ENCODE measurements around the gene C2orf80. TPM values are rescaled to one million over a fixed set of nuclear protein-coding genes. Genes with fewer than 3 reads are reported as not detected.

C2orf80 gene
- total and polyA plus RNA-seq, 2 donors (not counting 3 experiments of a cell fraction or from before 2014, with no cell fraction given): not detected

DNA sequence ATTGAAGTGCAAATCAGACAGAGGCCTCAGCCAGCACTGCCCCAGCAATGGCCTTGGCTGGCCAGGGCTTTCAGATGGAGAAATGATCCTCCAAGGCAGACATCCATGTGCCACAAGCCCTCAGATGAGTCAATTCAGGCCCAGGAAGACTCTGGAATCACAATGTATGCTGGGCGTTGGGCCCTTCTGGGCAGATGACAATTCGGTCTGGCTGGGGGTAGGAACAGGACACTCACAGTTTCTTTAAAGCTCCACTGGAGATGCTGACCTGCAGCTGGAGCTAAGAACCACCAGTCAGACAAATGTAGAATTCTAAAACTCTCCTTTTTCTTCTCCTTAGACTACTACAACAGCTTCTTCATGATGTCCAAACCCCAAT is 53.1 kb downstream of the C2orf80 start:
- Histone ChIP-seq H3K9me3 (replicated peaks; ENCODE audit: control insufficient read depth, insufficient read depth, low read length) (no peaks in the 10 kb centered on the region), H3K9me1 (replicated peaks; ENCODE audit: control insufficient read depth, extremely low read depth, insufficient read depth, low read length) (no peaks in the 10 kb centered on the region), H3K79me2 (ENCODE audit: control insufficient read depth, insufficient read depth, low read length) (no peaks in the 10 kb centered on the region), H2AFZ (ENCODE audit: low read depth, low read length) (no peak overlapping the region), H3K36me3 (ENCODE audit: control insufficient read depth in 2 of 2, extremely low read depth in 1 of 2, insufficient read depth in 2 of 2, low read length in 2 of 2) (no peaks in the 10 kb centered on the region), H3K4me2 (ENCODE audit: insufficient read depth, low read length) (no peak overlapping the region), H3K27me3 (ENCODE audit: control insufficient read depth in 2 of 2, insufficient read depth in 2 of 2, low read length in 2 of 2) (no peaks in the 10 kb centered on the region), H3K4me3 (replicated peaks in 1 of 3; ENCODE audit: insufficient read depth in 1 of 3, low read depth in 1 of 3, low read length in 3 of 3) (no peak overlapping the region), H4K20me1 (replicated peaks; ENCODE audit: control insufficient read depth, extremely low read depth, insufficient read depth, low read length) (no peaks in the 10 kb centered on the region), H3K9ac (replicated peaks; ENCODE audit: extremely low read depth, insufficient read depth, low read length) (no peak overlapping the region), H3K4me1 (ENCODE audit: control insufficient read depth, extremely low read depth, insufficient read depth, low read length) (no peaks in the 10 kb centered on the region), H3K27ac (ENCODE audit: insufficient read depth, low read depth, low read length) (no peak overlapping the region)
- dilution Hi-C loops (cut with MboI; ENCODE audit: extremely low pct_ligation_motif_present, low sequenced_read_pairs) (no loop called here), intact Hi-C loops (cut with micrococcal nuclease) (no loop called here)
- ChIA-PET CTCF (no interaction called here), POLR2A (no interaction called here)
- TF ChIP-seq MYC (IDR thresholded peaks at IDR 0.05; ENCODE audit: low read depth, low read length) (no peak), EZH2 (IDR thresholded peaks at IDR 0.05; ENCODE audit: borderline replicate concordance, low read depth, low read length, severe bottlenecking) (no peak), POLR2AphosphoS5 (IDR thresholded peaks at IDR 0.05; ENCODE audit: insufficient read depth, low read depth, low read length) (no peak), POLR2A (IDR thresholded peaks at IDR 0.05; ENCODE audit: low read depth, low read length) (no peak), FOS (IDR thresholded peaks at IDR 0.05; ENCODE audit: borderline replicate concordance, insufficient read depth, low read length) (no peak)
- TF ChIP-seq, protein P1, sequence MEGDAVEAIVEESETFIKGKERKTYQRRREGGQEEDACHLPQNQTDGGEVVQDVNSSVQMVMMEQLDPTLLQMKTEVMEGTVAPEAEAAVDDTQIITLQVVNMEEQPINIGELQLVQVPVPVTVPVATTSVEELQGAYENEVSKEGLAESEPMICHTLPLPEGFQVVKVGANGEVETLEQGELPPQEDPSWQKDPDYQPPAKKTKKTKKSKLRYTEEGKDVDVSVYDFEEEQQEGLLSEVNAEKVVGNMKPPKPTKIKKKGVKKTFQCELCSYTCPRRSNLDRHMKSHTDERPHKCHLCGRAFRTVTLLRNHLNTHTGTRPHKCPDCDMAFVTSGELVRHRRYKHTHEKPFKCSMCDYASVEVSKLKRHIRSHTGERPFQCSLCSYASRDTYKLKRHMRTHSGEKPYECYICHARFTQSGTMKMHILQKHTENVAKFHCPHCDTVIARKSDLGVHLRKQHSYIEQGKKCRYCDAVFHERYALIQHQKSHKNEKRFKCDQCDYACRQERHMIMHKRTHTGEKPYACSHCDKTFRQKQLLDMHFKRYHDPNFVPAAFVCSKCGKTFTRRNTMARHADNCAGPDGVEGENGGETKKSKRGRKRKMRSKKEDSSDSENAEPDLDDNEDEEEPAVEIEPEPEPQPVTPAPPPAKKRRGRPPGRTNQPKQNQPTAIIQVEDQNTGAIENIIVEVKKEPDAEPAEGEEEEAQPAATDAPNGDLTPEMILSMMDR (IDR thresholded peaks at IDR 0.05; ENCODE audit: extremely low read depth in 1 of 2, insufficient read depth in 1 of 2, low read depth in 1 of 2, low read length in 2 of 2): no peak
- BruUV-seq (replicated peaks): no TSS peak
- no peak for FAIRE-seq
- DNase-seq (ENCODE audit: low read depth, low spot score): no peak
